Epithelial cell of esophagus (primary cell): ENCODE measurements around the gene ZNF775.

Experiments
- DNase-seq: peaks from one replicate; pipeline ENCODE4 v3.0.0; 2010; ENCODE audit warnings: low read depth
- H3K4me3 ChIP-seq: 2 replicates; pipeline ENCODE4 v1.5.1; 2011; ENCODE audit warnings: mild to moderate bottlenecking, low read length, control low read depth
- TF ChIP-seq, protein P1 (sequence below): IDR thresholded peaks from 2 replicates; pipeline ENCODE4 v1.5.1; 2011; ENCODE audit warnings: low read depth, mild to moderate bottlenecking, low read length, control low read depth, inconsistent platforms; ENCODE audit not compliant: insufficient read depth; ENCODE audit errors: missing control alignments

The ZNF775 gene

DNA sequence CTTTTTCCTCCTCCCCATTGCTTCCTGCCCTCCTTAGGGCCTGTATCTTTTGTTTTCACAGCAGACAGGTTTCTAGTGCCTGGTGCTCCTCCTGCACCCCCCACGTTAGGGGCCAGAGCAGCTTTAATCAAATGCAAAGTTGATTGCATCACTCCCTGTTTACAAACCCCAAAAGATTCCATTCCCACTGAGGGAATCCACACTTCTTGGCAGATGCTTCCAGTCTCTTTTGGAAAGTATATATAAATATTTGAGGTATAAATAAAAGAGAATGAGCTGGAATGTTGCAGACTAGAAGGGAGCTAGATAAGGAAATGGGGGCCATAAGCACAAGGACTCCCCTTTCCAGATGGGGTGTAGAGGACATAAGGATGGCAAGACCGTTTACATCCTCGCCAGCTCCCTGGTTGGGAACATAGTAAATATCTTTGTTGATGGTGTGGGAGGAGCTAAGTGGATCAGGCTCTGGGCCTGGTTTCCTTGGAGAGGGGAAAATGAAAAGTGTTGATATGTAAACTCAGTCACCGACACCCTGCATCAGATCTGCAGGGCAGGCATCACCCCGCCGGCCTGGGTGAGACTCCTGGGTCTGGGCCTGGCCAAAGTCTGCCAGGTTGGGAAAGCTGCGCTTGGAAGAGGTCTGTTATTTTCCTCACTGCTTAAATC, 43.9 kb upstream of the ZNF775 start:
- no peak for DNase-seq
- H3K4me3 ChIP-seq: no peak overlapping the region
- TF ChIP-seq, protein P1, sequence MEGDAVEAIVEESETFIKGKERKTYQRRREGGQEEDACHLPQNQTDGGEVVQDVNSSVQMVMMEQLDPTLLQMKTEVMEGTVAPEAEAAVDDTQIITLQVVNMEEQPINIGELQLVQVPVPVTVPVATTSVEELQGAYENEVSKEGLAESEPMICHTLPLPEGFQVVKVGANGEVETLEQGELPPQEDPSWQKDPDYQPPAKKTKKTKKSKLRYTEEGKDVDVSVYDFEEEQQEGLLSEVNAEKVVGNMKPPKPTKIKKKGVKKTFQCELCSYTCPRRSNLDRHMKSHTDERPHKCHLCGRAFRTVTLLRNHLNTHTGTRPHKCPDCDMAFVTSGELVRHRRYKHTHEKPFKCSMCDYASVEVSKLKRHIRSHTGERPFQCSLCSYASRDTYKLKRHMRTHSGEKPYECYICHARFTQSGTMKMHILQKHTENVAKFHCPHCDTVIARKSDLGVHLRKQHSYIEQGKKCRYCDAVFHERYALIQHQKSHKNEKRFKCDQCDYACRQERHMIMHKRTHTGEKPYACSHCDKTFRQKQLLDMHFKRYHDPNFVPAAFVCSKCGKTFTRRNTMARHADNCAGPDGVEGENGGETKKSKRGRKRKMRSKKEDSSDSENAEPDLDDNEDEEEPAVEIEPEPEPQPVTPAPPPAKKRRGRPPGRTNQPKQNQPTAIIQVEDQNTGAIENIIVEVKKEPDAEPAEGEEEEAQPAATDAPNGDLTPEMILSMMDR: no peak

DNA sequence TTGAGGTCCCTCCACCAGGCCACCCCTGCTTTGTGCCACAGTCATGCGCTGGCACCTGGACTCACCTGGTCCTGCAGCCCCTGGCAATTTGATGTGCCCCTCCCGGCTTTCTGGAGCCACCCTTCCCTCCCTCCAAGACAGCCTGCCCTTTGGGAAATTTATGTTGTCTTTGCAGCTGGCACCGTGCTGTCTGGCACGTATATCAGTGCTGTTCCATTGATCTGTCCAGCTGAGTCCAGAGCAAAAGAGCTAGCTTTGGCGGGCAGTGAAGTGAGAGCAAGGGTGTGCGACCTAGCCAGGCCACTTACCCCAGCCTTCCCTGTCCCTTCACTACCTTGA, 43.4 kb upstream of the ZNF775 start:
- TF ChIP-seq, protein P1: no peak
- H3K4me3 ChIP-seq: no peak overlapping the region
- DNase-seq: no peak

DNA sequence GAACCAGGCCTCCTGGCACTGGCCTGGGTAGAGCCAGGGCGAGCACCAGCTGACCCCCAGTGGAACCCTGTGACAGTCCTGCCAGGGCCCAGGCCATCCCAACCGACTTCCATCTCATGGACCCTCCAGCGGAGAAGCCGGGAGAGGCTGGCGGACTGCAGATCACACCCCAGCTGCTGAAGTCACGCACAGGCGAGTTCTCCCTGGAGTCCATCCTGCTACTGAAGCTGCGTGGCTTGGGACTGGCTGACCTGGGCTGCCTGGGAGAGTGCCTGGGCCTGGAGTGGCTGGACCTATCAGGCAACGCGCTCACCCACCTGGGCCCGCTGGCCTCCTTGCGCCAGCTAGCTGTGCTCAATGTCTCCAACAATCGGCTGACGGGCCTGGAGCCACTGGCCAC, 42.4 kb upstream of the ZNF775 start:
- TF ChIP-seq, protein P1: no peak
- no peak for DNase-seq
- no peak overlapping the region for H3K4me3 ChIP-seq

DNA sequence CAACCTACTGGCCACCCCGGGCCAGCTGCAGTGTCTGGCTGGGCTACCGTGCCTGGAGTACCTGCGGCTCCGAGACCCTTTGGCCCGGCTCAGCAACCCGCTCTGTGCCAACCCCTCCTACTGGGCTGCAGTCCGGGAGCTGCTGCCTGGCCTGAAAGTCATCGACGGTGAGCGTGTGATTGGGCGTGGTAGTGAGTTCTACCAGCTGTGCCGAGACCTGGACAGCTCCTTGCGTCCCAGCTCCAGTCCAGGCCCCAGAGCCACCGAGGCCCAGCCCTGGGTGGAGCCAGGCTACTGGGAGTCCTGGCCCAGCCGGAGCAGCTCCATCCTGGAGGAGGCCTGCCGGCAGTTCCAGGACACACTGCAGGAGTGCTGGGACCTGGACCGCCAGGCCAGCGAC, 42.0 kb upstream of the ZNF775 start:
- DNase-seq: no peak
- TF ChIP-seq, protein P1: no peak

DNA sequence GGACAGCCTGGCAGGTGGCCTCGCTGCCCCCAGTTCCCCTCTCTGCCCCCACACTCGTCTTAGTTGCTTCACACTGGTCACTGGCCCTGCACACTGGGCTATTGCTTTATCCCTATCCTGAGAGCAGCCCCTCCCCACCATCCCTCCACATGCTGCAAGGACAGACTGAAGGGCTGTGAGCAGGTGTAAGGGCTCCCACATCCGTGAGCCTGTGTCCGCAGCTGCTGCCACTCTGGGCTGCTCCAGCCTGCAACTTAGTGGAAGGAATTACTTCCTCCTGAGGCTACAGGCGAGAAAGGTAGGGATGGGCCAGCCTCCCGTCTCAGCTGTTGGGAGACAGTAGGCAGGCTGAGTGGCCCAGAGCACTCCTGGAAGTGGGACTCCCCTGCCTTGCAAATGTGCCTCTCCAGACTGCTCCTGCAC, 41.5 kb upstream of the ZNF775 start:
- TF ChIP-seq, protein P1: no peak
- no peak overlapping the region for H3K4me3 ChIP-seq
- DNase-seq: no peak

More for the DNA sequence above, 42.0 kb upstream of the ZNF775 start:
- no peak overlapping the region for H3K4me3 ChIP-seq

DNA sequence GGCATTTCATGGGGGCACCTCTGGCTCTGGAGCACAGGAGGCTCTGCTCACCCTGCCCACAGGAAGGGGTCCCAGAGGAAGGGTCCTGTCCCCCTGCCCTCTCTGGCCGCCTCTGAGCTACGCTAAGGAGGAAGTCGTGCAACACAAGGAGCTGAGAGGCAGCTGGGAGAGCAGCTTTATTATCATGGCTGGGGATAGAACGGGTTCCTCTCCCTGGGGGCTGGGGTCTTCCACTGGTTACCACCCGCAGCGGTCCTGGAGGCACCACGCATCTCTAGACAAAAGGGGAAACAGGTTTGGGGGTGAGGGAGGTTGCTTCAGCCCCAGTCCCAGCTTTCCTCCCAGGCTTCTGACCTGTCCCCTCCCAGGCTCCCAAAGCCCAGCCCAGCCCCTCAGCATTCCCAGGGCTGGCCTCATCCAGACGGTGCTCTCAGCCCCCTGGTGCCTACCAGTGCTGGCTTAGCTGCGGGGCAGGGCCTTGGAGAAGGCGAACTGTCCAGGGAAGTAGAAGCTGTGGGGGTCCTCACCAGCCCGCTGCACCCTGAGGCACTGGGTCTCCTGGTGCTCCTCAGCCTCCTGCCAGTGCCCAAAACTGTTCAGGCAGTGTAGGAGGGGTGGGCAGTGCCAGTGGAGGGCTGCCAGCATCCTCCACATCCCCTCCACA, 40.8 kb upstream of the ZNF775 start:
- TF ChIP-seq, protein P1: no peak
- DNase-seq: no peak
- no peak overlapping the region for H3K4me3 ChIP-seq

DNA sequence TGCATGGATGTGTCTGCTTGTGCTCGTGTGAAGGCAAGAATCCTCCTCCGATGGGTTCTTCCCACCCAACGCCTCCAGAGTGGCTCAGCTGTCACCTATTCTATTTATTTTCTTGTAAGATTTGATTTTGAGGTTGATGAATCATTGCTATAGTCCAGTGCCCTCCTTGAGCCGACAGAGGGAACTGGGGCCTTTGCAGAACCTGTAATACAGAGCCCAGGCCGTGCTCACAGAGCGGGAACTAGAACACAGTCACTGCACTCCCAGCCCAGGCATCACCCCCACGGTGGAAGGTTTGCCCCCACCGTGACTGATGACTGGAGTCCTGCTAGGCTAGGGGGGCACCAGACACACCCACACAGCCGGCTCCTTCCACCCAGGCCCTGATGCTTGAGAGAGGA, 39.7 kb upstream of the ZNF775 start:
- TF ChIP-seq, protein P1: no peak
- H3K4me3 ChIP-seq: no peak overlapping the region
- DNase-seq: no peak
